Measurements from ENCODE around the gene TTYH3.

TTYH3 gene

GRCh38 chr7:2621061-2621828, 10.5 kb upstream of the TTYH3 start:
- no peak overlapping the region for H2BK12ac ChIP-seq (ENCODE audit: low read length)
- H3K9ac ChIP-seq (ENCODE audit: low read depth, low read length, poor library complexity) = no peak overlapping the region
- H2BK5ac ChIP-seq (ENCODE audit: low read length) = peak overlapping the region; percentile 85
- peaks cover 0 to 1% of the 10 kb centered on the region in 2 donors for H3K9me3 ChIP-seq (replicated peaks in 1 of 2; ENCODE audit: control insufficient read depth in 2 of 2, insufficient read depth in 1 of 2, low read depth in 1 of 2, low read length in 2 of 2)
- H2AFZ ChIP-seq (ENCODE audit: low read length) = peak overlapping the region; percentile 68
- no peak overlapping the region for H4K91ac ChIP-seq (ENCODE audit: low read depth, low read length, poor library complexity)
- DNase-seq (ENCODE audit: low spot score) = no peak
- no peak overlapping the region for H4K8ac ChIP-seq (ENCODE audit: low read depth, low read length)
- peak overlapping the region; percentile 97 for H3K18ac ChIP-seq (ENCODE audit: low read length)
- no peaks in the 10 kb centered on the region for H3K36me3 ChIP-seq (replicated peaks in 1 of 2; ENCODE audit: control insufficient read depth in 2 of 2, insufficient read depth in 2 of 2, low read length in 2 of 2)
- peaks cover 32 to 33% of the 10 kb centered on the region in 2 donors for H3K4me1 ChIP-seq (ENCODE audit: control insufficient read depth in 2 of 2, insufficient read depth in 1 of 2, low read depth in 1 of 2, low read length in 2 of 2)
- H3K4me2 ChIP-seq (ENCODE audit: insufficient read depth, low read length, poor library complexity, severe bottlenecking) = no peak overlapping the region
- no peak overlapping the region for H3K4ac ChIP-seq (ENCODE audit: low read length)
- peak overlapping the region; percentile 95 for H2BK15ac ChIP-seq (ENCODE audit: low read length)
- H2BK120ac ChIP-seq (ENCODE audit: low read depth, low read length) = peak overlapping the region; percentile 81
- H3K4me3 ChIP-seq (ENCODE audit: low read length in 2 of 2) = no peak overlapping the region
- peak overlapping the region; percentile 41 for H3K27ac ChIP-seq (replicated peaks; ENCODE audit: low read length)
- H3K14ac ChIP-seq (ENCODE audit: low read length) = no peak overlapping the region
- no peaks in the 10 kb centered on the region for H3K27me3 ChIP-seq (ENCODE audit: control insufficient read depth in 3 of 3, insufficient read depth in 3 of 3, low read depth in 1 of 3, low read length in 3 of 3)
- H3K23ac ChIP-seq (ENCODE audit: low read depth, low read length, poor library complexity) = no peak overlapping the region
- H2AK5ac ChIP-seq (ENCODE audit: low read depth, low read length) = peak overlapping the region; percentile 30
- peaks cover 4% of the 10 kb centered on the region for H3K79me1 ChIP-seq (ENCODE audit: low read depth, low read length)
- no CpG with 5 or more reads among the region's 23 CpGs for WGBS, 2 donors (ENCODE audit: extremely low coverage in 2 of 2, insufficient read length in 2 of 2, insufficient replicate concordance in 1 of 2)

- H3K14ac ChIP-seq (ENCODE audit: low read length) = no peak overlapping the region
- peaks cover 25 to 26% of the 10 kb centered on the region in 2 donors for H3K4me1 ChIP-seq (ENCODE audit: control insufficient read depth in 2 of 2, insufficient read depth in 1 of 2, low read depth in 1 of 2, low read length in 2 of 2)
- H4K91ac ChIP-seq (ENCODE audit: low read depth, low read length, poor library complexity) = no peak overlapping the region
- H2AFZ ChIP-seq (ENCODE audit: low read length) = peak overlapping the region; percentile 68
- WGBS, 2 donors (ENCODE audit: extremely low coverage in 2 of 2, insufficient read length in 2 of 2, insufficient replicate concordance in 1 of 2) = no CpG with 5 or more reads among the region's 12 CpGs
- H3K9ac ChIP-seq (ENCODE audit: low read depth, low read length, poor library complexity) = no peak overlapping the region
- peak overlapping the region; percentile 79 for H2BK12ac ChIP-seq (ENCODE audit: low read length)
- H2BK15ac ChIP-seq (ENCODE audit: low read length) = peak overlapping the region; percentile 95
- H3K27me3 ChIP-seq (ENCODE audit: control insufficient read depth in 3 of 3, insufficient read depth in 3 of 3, low read depth in 1 of 3, low read length in 3 of 3) = no peaks in the 10 kb centered on the region
- no peak overlapping the region for H3K4ac ChIP-seq (ENCODE audit: low read length)
- peak overlapping the region; percentile 97 for H3K18ac ChIP-seq (ENCODE audit: low read length)
- H3K36me3 ChIP-seq (replicated peaks in 1 of 2; ENCODE audit: control insufficient read depth in 2 of 2, insufficient read depth in 2 of 2, low read length in 2 of 2) = no peaks in the 10 kb centered on the region
- peak overlapping the region; percentile 3 for H3K27ac ChIP-seq (replicated peaks; ENCODE audit: low read length)
- H2BK5ac ChIP-seq (ENCODE audit: low read length) = peak overlapping the region; percentile 68
- H2AK5ac ChIP-seq (ENCODE audit: low read depth, low read length) = peak overlapping the region; percentile 71
- H3K4me2 ChIP-seq (ENCODE audit: insufficient read depth, low read length, poor library complexity, severe bottlenecking) = no peak overlapping the region
- peaks cover 0 to 4% of the 10 kb centered on the region in 2 donors for H3K9me3 ChIP-seq (replicated peaks in 1 of 2; ENCODE audit: control insufficient read depth in 2 of 2, insufficient read depth in 1 of 2, low read depth in 1 of 2, low read length in 2 of 2)
- no peak overlapping the region for H2BK120ac ChIP-seq (ENCODE audit: low read depth, low read length)
- H4K8ac ChIP-seq (ENCODE audit: low read depth, low read length) = peak overlapping the region; percentile 45
- no peak for DNase-seq (ENCODE audit: low spot score)
- H3K23ac ChIP-seq (ENCODE audit: low read depth, low read length, poor library complexity) = peak overlapping the region; percentile 77
- H3K79me1 ChIP-seq (ENCODE audit: low read depth, low read length) = peaks cover 4% of the 10 kb centered on the region
- no peak overlapping the region for H3K4me3 ChIP-seq (ENCODE audit: low read length in 2 of 2)
These were observed 9.7 kb upstream of the TTYH3 start for GRCh38 chr7:2621948-2622640.

GRCh38 chr7:2622869-2623697, 8.7 kb upstream of the TTYH3 start:
- Histone ChIP-seq H2AFZ (ENCODE audit: low read length) (peak overlapping the region; percentile 59), H2AK5ac (ENCODE audit: low read depth, low read length) (peak overlapping the region; percentile 71), H3K79me1 (ENCODE audit: low read depth, low read length) (peaks cover 4% of the 10 kb centered on the region), H3K27ac (replicated peaks; ENCODE audit: low read length) (no peak overlapping the region), H3K36me3 (replicated peaks in 1 of 2; ENCODE audit: control insufficient read depth in 2 of 2, insufficient read depth in 2 of 2, low read length in 2 of 2) (no peaks in the 10 kb centered on the region), H2BK120ac (ENCODE audit: low read depth, low read length) (peak overlapping the region; percentile 62), H3K4me2 (ENCODE audit: insufficient read depth, low read length, poor library complexity, severe bottlenecking) (no peak overlapping the region), H2BK12ac (ENCODE audit: low read length) (peak overlapping the region; percentile 89), H3K23ac (ENCODE audit: low read depth, low read length, poor library complexity) (no peak overlapping the region), H3K4me1 (ENCODE audit: control insufficient read depth in 2 of 2, insufficient read depth in 1 of 2, low read depth in 1 of 2, low read length in 2 of 2) (peaks cover 17 to 18% of the 10 kb centered on the region in 2 donors), H3K4me3 (ENCODE audit: low read length in 2 of 2) (no peak overlapping the region), H3K4ac (ENCODE audit: low read length) (no peak overlapping the region), H3K14ac (ENCODE audit: low read length) (peak overlapping the region; percentile 89), H4K91ac (ENCODE audit: low read depth, low read length, poor library complexity) (peak overlapping the region; percentile 75), H3K9me3 (replicated peaks in 1 of 2; ENCODE audit: control insufficient read depth in 2 of 2, insufficient read depth in 1 of 2, low read depth in 1 of 2, low read length in 2 of 2) (peaks cover 0 to 4% of the 10 kb centered on the region in 2 donors), H3K27me3 (ENCODE audit: control insufficient read depth in 3 of 3, insufficient read depth in 3 of 3, low read depth in 1 of 3, low read length in 3 of 3) (no peaks in the 10 kb centered on the region), H2BK5ac (ENCODE audit: low read length) (peak overlapping the region; percentile 68), H4K8ac (ENCODE audit: low read depth, low read length) (no peak overlapping the region), H2BK15ac (ENCODE audit: low read length) (peak overlapping the region; percentile 95), H3K9ac (ENCODE audit: low read depth, low read length, poor library complexity) (peak overlapping the region; percentile 36), H3K18ac (ENCODE audit: low read length) (peak overlapping the region; percentile 90)
- DNase-seq (ENCODE audit: low spot score) = no peak
- WGBS, 2 donors (ENCODE audit: extremely low coverage in 2 of 2, insufficient read length in 2 of 2, insufficient replicate concordance in 1 of 2) = no CpG with 5 or more reads among the region's 19 CpGs

Data from neuronal stem cell (in vitro differentiated cells).